ENCODE measurements around the gene CHRFAM7A. TPM values are rescaled to one million over a fixed set of nuclear protein-coding genes. Genes with fewer than 3 reads are reported as not detected.

The CHRFAM7A gene
- 4.7 to 7.8 TPM (median 6.7 TPM) in 5 replicates for total RNA-seq (2022; extraction: Qiagen RNA extraction; ENCODE audit: low read depth)

DNA sequence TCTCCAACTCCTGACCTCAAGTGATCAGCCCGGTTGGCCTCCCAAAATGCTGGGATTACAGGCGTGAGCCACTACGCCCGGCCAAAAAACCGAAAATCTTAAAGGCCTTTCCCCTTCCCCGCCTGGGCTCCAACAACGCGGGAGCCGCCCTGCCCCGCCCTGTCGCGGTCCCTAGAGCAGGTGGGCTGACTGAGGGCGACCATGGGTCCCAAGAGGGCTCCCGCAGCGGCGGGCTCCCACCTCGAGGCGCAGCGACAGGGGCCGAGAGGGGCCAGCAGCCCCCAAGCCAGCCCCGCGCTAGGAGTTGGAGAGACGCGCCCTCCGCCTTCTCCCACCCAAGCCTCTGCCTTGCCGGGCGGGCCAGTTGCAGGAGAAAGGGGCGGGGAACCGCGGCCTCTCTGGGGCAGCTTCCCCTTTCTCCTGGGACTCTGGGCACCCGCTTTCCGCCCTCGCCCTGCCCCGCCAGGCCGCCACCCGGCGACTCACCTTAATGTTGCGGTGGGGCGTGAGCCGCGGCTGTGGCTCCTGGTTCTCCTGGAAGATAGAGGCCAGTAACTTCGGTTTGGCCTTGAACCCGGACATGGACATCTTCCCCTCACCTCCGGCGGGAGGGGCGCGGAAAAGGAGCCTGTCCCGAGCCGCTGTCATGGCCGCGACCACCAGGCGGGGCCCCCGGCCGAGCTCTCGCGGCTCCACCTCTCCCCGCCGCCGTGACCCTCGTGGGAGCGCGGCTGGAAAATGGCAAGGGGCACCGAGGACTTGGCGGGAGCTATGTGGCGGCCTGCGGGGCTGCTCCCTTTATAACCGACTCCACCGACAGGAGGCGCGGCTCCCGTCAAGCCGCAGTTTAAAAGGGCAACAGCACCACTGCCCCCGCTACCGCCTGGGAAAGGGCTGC lies at the start of gene CHRFAM7A:
Gene CHRFAM7A, minus strand, starts transcription at position 775 of the 898 bp plus-strand sequence. CDS start 10,189 bp downstream, outside the sequence.

DNA sequence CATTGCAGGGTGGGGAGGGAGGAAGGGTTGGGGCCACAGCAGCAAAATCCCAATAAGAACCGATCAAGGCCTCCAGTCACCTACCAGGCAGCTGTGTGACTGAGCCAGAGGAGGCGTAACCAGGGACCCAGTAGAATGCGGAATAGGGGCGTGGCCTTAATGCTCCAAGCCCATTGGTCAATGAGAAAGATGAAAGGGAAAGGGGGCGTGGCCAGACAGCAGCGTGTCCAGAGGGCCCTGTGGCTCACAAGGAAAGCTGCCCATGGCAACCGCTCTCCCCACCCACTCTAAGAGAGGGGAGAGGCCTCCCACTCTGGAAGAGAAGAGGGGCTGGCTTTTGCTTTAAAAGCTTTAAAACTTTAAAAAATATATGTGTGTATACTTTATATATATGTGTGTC lies 20.8 kb upstream of the CHRFAM7A start, which contains the start of gene GOLGA8R:
Gene GOLGA8R, minus strand, starts transcription at position 101 of the 400 bp plus-strand sequence. Its CDS starts 98 bp downstream, at position 3.

Other genes with a start within 250 kb of the CHRFAM7A start
- 0.14 to 0.34 TPM (median 0.24 TPM) in 5 replicates for gene GOLGA8R, start 20.7 kb upstream of the CHRFAM7A start, total RNA-seq (2022; extraction: Qiagen RNA extraction; ENCODE audit: low read depth)
- 0.14 TPM in 1 of 5 replicates, not detected in the others for gene GOLGA8Q, start 158.5 kb upstream of the CHRFAM7A start, total RNA-seq (2022; extraction: Qiagen RNA extraction; ENCODE audit: low read depth)
- 1.2 to 3.7 TPM (median 3.2 TPM) in 5 replicates for gene GOLGA8H, start 210.5 kb upstream of the CHRFAM7A start, total RNA-seq (2022; extraction: Qiagen RNA extraction; ENCODE audit: low read depth)